Erythroblast (primary cell): Measurements from ENCODE around the gene SPON1.

Experiments
- GATA1 ChIP-seq: IDR thresholded peaks from 2 replicates; pipeline ENCODE4 v1.6.1; 2011; ENCODE audit warnings: low read depth, mild to moderate bottlenecking, control low read depth, low read length, moderate library complexity
- POLR2A ChIP-seq: IDR thresholded peaks from 2 replicates; pipeline ENCODE4 v1.6.1; 2011; ENCODE audit warnings: mild to moderate bottlenecking, low read length

- TF ChIP-seq POLR2A (no peak), GATA1 (no peak)
These were observed 836 bp downstream of the SPON1 start for GRCh38 chr11:13963169-13963948.
